Stimulated activated CD8-positive, alpha-beta memory T cell treated with anti-CD3 and anti-CD28 coated beads, Interleukin-4, amount 100 ng/mL, for 4 hours (primary cell): ENCODE results near the gene S1PR5.

Source experiments
- DNase-seq, 2 donors: peaks; one replicate each; pipeline ENCODE4 v3.0.0-alpha.2; 2020; ENCODE audit warnings: low read depth in 2 of 2, low spot score in 1 of 2

The S1PR5 gene

GRCh38 chr19:10516671-10517286 lies 468 bp downstream of the S1PR5 start:
- DNase-seq, result no peak

- DNase-seq, result no peak
Measured at GRCh38 chr19:10516064-10516385, 1.2 kb downstream of the S1PR5 start.

GRCh38 chr19:10514211-10515145 lies 2.8 kb downstream of the S1PR5 start:
- no peak for DNase-seq

GRCh38 chr19:10513223-10513622 lies 4.0 kb downstream of the S1PR5 start:
- no peak for DNase-seq

GRCh38 chr19:10510301-10510802 lies 6.9 kb downstream of the S1PR5 start:
- no peak for DNase-seq

GRCh38 chr19:10508707-10509106 lies 8.5 kb downstream of the S1PR5 start:
- DNase-seq, result no peak

- DNase-seq, result no peak
Measured at GRCh38 chr19:10508036-10508435, 9.2 kb downstream of the S1PR5 start.

GRCh38 chr19:10505583-10506229 lies 11.5 kb downstream of the S1PR5 start:
- peak; percentile 65 to 71 for DNase-seq

- no peak for DNase-seq
Measured at GRCh38 chr19:10503002-10503789, 14.1 kb downstream of the S1PR5 start, which contains the start of gene KEAP1. KEAP1 (minus strand) TSS chr19:10503356; CDS start chr19:10500033, 3,323 bp downstream.

- peak; percentile 53 to 82 for DNase-seq
Measured at GRCh38 chr19:10502524-10503001, 14.7 kb downstream of the S1PR5 start.

- DNase-seq, result no peak
Measured at GRCh38 chr19:10501971-10502523, 15.2 kb downstream of the S1PR5 start.

GRCh38 chr19:10500247-10500592 lies 17.0 kb downstream of the S1PR5 start:
- DNase-seq, result no peak

GRCh38 chr19:10499550-10500246 lies 17.5 kb downstream of the S1PR5 start:
- no peak for DNase-seq

- DNase-seq, result no peak
Measured at GRCh38 chr19:10497371-10497770, 19.9 kb downstream of the S1PR5 start.

- DNase-seq, result no peak
Measured at GRCh38 chr19:10491472-10492047, 25.7 kb downstream of the S1PR5 start.

GRCh38 chr19:10486551-10486950 lies 30.7 kb downstream of the S1PR5 start:
- DNase-seq, result no peak

- DNase-seq, result peak; percentile 73 to 79
Measured at GRCh38 chr19:10478903-10479384, 38.3 kb downstream of the S1PR5 start.

- no peak for DNase-seq
Measured at GRCh38 chr19:10478476-10478875, 38.8 kb downstream of the S1PR5 start.

- DNase-seq, result no peak
Measured at GRCh38 chr19:10474962-10475451, 42.2 kb downstream of the S1PR5 start.
